Naive B cell (primary cell): Measurements from ENCODE around the gene SPO11. TPM values are rescaled to one million over a fixed set of nuclear protein-coding genes. Genes with fewer than 3 reads are reported as not detected.

Source experiments
- ATAC-seq, 2 donors: fragments of 150-1000 bp; cut with Tn5 transposase; 2 replicates each; pipeline ENCODE4 v1.10.0; 2021; ENCODE audit warnings: low read depth in 2 of 2, mild to moderate bottlenecking in 2 of 2, moderate library complexity in 2 of 2
- DNase-seq: peaks from one replicate; pipeline ENCODE4 v3.0.0; 2022
- H3K27ac Mint-ChIP-seq, 6 donors: one replicate each; pipeline ENCODE4 v1.8.0; 2020 to 2022; ENCODE audit warnings: mild to moderate bottlenecking in 6 of 6, mixed read lengths in 6 of 6, moderate library complexity in 5 of 6, inconsistent platforms in 2 of 6
- H3K27me3 Mint-ChIP-seq, 3 donors: one replicate each; pipeline ENCODE4 v1.8.0; 2021 to 2022; ENCODE audit warnings: mixed read lengths in 3 of 3, mild to moderate bottlenecking in 1 of 3
- H3K36me3 Mint-ChIP-seq, 2 donors: one replicate each; pipeline ENCODE4 v1.8.0; 2020 to 2022; ENCODE audit warnings: mixed read lengths in 2 of 2, inconsistent platforms in 1 of 2, mild to moderate bottlenecking in 1 of 2
- H3K4me1 Mint-ChIP-seq, 3 donors: one replicate each; pipeline ENCODE4 v1.8.0; 2020 to 2022; ENCODE audit warnings: mixed read lengths in 3 of 3, inconsistent platforms in 1 of 3, mild to moderate bottlenecking in 1 of 3, moderate library complexity in 1 of 3
- H3K4me3 Mint-ChIP-seq, 8 donors: one replicate each; pipeline ENCODE4 v1.8.0; 2020 to 2022; ENCODE audit warnings: mild to moderate bottlenecking in 8 of 8, mixed read lengths in 8 of 8, moderate library complexity in 8 of 8, inconsistent platforms in 2 of 8
- H3K9me3 Mint-ChIP-seq, 7 donors: one replicate each; pipeline ENCODE4 v1.8.0; 2020 to 2022; ENCODE audit warnings: mixed read lengths in 7 of 7, mild to moderate bottlenecking in 5 of 7, inconsistent platforms in 2 of 7, moderate library complexity in 1 of 7
- polyA plus RNA-seq, 6 donors: library from polyadenylated mRNA; unstranded; fragments of 300-500 nt; fragmentation: Illumina TruSeq; gene quantifications; one replicate each; pipeline ENCODE4 v1.2.3, GENCODE V29; 2021; ENCODE audit warnings: low read depth in 6 of 6

Gene SPO11
- polyA plus RNA-seq, 6 donors from 2014 or later, result not detected

DNA sequence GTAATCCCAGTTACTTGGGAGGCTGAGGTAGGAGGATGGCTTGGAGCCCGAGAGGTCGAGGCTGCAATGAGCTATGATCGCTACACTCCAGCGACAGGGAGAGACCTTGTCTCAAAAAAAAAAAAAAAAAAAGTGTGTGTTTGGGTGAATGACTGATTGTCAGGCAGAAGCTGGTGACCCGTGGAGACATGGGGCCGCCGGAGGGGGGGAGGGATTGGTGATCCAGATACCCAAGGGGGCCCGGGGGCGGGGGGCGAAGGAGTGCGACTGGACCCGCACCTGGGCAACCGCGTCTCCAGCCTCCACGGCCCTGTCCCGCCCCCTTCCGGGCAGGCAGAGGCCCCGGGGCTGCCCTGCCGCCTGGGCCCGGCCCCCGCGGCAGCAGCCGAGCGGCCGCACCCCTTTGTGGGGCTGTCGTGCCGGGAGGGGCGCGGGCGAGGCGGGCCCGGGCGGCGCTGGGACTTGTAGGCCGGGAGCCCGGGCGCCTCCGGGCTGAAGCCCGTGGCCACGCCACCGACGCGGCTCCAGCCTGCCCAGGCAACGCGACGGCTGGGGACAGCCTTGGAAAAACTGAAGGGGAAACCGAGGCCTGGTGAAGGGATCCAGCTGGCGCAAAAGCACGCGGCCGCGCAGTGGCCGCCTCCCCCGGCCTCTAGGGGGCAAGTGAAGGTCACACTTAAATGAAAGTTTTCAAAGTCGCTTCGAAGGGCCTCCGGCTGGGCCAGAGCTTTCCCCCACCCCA lies 59.5 kb downstream of the SPO11 start:
- H3K9me3 Mint-ChIP-seq, result no peaks in the 10 kb centered on the region
- H3K27me3 Mint-ChIP-seq, result no peaks in the 10 kb centered on the region
- H3K4me3 Mint-ChIP-seq, result peak overlapping the region; percentile 86 to 96 (median 90)
- ATAC-seq (peak; percentile 24 to 31), DNase-seq (peak; percentile 80)
- H3K27ac Mint-ChIP-seq, result peak overlapping the region; percentile 99 to 100 (median 100)
- peaks cover 33 to 38% (median 38%) of the 10 kb centered on the region in 3 donors for H3K4me1 Mint-ChIP-seq
- peaks cover 7 to 21% of the 10 kb centered on the region in 2 donors for H3K36me3 Mint-ChIP-seq

DNA sequence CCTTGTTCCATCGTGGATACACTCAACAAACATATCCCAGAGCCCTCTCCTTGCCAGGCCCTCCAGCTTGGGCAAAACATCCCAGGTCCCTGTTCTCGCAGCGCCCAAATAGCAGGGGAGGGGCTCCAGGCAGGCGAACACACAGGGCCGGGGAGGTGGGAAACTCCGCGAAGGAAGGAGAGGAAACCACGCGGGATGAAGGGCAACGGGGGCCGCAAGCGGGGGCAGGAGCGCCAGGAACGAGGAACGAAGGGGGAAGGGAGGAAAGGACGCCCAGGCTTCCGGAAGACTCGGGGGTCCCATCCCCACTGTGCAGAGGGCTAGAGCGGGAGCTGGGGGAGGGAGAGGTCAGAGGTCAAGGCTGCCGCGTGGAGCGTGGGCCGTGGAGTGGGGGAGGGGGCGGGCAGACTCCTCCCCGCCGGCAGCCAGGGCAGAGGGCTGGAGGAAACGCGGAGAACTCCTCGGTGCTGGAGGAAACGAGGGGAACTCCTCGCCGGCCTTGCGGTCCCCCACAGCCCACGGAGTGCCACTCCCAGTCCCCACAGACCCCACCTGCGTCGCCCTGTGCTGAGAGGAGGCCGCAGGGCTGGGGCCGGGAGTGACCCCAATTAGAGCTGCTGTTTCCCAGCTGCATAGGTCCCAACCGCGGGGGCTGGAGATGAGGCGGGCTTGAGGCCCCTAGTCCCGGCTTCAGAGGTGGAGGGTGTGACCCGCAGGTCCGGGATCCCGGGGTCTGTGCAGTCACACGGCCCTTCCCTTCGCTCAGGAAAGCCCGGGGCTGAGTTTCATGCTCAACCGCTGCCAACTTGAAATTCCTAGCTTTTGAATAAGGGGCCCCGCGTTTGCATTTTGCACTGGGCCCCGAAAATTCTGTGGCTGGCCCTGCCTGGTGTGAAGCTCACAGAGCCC lies 60.3 kb downstream of the SPO11 start:
- peak overlapping the region; percentile 99 to 100 (median 100) for H3K27ac Mint-ChIP-seq
- no peaks in the 10 kb centered on the region for H3K27me3 Mint-ChIP-seq
- ATAC-seq (peak; percentile 22 to 31), DNase-seq (peak; percentile 77)
- peaks cover 7 to 17% of the 10 kb centered on the region in 2 donors for H3K36me3 Mint-ChIP-seq
- peaks cover 41 to 46% (median 41%) of the 10 kb centered on the region in 3 donors for H3K4me1 Mint-ChIP-seq
- H3K4me3 Mint-ChIP-seq, result peak overlapping the region; percentile 86 to 96 (median 90)
- H3K9me3 Mint-ChIP-seq, result no peaks in the 10 kb centered on the region

DNA sequence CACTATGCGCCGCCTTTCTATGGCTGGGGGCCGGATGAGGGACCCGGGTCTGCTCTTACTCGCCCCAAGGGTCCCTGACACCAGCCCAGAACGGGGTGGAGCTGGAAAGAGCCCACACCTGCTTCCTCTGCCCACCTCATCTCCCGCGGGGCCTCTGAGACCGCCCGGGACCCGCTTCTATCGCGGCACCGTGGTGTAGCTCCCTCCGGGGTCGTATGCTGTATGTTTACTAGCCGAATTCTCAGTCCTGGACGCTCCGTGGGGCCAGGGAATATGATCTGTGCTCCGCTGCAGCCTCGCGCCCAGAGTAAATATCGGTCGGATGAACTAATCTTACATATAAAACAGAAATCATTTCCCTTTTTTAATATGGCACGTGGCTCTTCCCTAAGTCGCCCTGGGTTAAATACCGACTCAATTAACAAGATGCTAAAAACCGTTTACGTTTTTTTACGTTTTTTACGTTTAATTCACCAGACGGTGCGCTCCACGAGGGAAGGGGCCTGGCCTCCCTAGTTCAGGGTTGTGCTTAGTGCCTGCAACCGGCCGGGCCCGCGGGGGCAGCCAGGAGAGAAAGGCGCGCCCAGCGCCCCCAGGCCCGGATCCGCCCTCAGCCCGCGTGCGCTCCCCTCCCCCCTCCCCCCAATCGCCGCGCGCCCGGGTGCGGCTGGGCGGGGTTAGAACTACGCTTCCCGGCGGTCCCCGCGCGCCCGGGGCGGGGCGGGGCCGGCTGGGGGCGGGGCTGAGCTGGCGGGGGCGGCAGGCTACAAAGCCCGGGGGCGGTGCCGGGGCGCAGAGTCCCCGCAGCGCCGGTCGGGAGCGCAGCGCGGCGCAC lies 61.2 kb downstream of the SPO11 start, which contains the start of gene RBM38:
Gene RBM38 (plus strand): TSS at position 793 of the 835 bp plus-strand sequence. CDS start 186 bp downstream, outside the sequence.
- peaks cover 41 to 53% (median 45%) of the 10 kb centered on the region in 3 donors for H3K4me1 Mint-ChIP-seq
- peak within 1 kb of the TSS; percentile 99 to 100 (median 100) for H3K27ac Mint-ChIP-seq
- DNase-seq, result peak; percentile 82
- H3K36me3 Mint-ChIP-seq, result peaks cover 7 to 17% of the 10 kb centered on the region in 2 donors
- peak; percentile 49 to 58 for ATAC-seq
- no peaks in the 10 kb centered on the region for H3K27me3 Mint-ChIP-seq
- peak within 1 kb of the TSS; percentile 87 to 98 (median 95) for H3K4me3 Mint-ChIP-seq
- no peaks in the 10 kb centered on the region for H3K9me3 Mint-ChIP-seq

DNA sequence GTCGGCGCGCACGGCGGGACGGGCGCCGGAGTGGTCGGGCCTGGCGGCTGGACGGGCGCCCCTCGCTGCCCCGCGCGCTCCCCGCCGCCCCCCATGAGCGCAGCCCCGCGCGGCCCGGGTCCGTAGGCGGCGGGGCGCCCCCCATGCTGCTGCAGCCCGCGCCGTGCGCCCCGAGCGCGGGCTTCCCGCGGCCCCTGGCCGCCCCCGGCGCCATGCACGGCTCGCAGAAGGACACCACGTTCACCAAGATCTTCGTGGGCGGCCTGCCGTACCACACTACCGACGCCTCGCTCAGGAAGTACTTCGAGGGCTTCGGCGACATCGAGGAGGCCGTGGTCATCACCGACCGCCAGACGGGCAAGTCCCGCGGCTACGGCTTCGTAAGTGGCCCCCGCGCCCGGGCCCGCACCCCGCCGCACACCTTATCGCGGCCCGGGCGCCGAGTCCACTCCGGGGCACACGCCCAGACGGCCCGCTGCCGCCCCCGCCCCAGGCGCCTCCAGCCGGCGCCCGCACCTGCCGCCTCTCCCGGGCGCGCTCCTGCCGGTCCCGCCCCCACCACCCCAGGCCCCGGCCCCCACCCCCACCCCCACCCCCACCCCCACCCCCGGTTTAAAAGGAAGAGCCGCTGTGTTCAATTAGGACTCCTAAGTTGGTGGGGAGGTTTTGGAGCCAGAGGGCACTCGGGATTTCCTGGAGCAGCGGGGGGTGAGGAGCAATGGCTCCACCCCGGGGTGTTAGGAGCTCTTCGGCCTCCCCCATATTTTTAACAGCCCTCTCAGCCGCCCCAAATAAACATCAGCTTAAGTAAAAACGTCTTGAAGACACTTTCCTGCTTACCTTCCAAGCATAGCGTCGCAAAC lies 62.1 kb downstream of the SPO11 start:
- H3K36me3 Mint-ChIP-seq, result peaks cover 7 to 17% of the 10 kb centered on the region in 2 donors
- H3K27me3 Mint-ChIP-seq, result no peaks in the 10 kb centered on the region
- peak; percentile 38 for DNase-seq
- H3K27ac Mint-ChIP-seq, result peak overlapping the region; percentile 98 to 100 (median 100)
- H3K4me1 Mint-ChIP-seq, result peaks cover 43 to 62% (median 54%) of the 10 kb centered on the region in 3 donors
- no peak for ATAC-seq
- H3K4me3 Mint-ChIP-seq, result peak overlapping the region; percentile 82 to 98 (median 95)
- H3K9me3 Mint-ChIP-seq, result no peaks in the 10 kb centered on the region

DNA sequence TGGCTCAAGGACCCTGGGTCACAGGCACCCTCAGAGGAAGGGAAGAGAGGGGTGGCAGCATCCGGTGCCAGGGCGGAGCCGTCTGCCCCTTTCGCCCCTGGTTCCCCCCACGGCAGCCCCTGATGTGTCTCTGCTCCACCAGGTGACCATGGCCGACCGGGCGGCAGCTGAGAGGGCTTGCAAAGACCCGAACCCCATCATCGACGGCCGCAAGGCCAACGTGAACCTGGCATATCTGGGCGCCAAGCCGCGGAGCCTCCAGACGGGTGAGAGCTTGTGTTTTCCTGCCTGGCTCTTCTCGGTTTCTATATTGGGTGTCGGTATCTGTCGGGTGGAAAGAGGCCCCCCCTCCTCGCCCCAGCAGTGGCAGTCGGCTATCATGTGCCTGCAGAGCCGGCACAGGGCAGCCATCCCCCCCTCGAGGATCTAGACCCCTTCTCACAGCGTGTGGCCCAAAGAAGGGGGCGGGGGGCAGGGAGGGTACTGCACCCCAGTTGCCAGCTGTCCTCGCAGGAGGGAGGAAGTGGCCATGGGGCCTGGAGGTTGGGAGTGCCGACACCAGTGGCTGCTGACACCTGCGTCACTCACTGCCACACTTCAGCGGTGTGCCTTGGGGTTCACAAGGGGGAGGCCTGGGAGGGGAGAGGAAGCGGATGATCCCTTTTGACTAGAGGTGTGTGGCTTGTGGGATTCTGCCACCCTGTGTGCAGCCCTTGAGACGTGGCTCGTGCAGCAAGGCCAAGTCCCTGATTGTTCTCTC lies 63.1 kb downstream of the SPO11 start:
- ATAC-seq, result peak; percentile 34 to 35
- H3K4me1 Mint-ChIP-seq, result peaks cover 53 to 72% (median 64%) of the 10 kb centered on the region in 3 donors
- peak; percentile 87 for DNase-seq
- H3K4me3 Mint-ChIP-seq, result peak overlapping the region; percentile 82 to 98 (median 95)
- no peaks in the 10 kb centered on the region for H3K27me3 Mint-ChIP-seq
- no peaks in the 10 kb centered on the region for H3K9me3 Mint-ChIP-seq
- peaks cover 7 to 17% of the 10 kb centered on the region in 2 donors for H3K36me3 Mint-ChIP-seq
- peak overlapping the region; percentile 98 to 100 (median 100) for H3K27ac Mint-ChIP-seq

Other genes starting within 250 kb of the SPO11 start
- not detected for gene BMP7, start 63.2 kb upstream of the SPO11 start, polyA plus RNA-seq
- gene RAE1, start 21.5 kb downstream of the SPO11 start, polyA plus RNA-seq, result 10 to 100 TPM; 31.1 to 55.1 (median 39.8) TPM
- gene RBM38, start 61.6 kb downstream of the SPO11 start, polyA plus RNA-seq, result 100 to 1,000 TPM in 5 of 6 donors, 10 to 100 TPM in 1; 80.1 to 189 (median 157) TPM
- not detected for gene CTCFL, start 195.3 kb downstream of the SPO11 start, polyA plus RNA-seq
- gene PCK1, start 231.3 kb downstream of the SPO11 start, polyA plus RNA-seq, result not detected